HG02870 (cell line): ENCODE measurements around the gene PIGQ.

Experiments used
- ATAC-seq: cut with Tn5 transposase; IDR thresholded peaks from one replicate; pipeline ENCODE4 v1.9.1; 2021; ENCODE audit warnings: mild to moderate bottlenecking, moderate library complexity; ENCODE audit not compliant: unreplicated experiment

The PIGQ gene

DNA sequence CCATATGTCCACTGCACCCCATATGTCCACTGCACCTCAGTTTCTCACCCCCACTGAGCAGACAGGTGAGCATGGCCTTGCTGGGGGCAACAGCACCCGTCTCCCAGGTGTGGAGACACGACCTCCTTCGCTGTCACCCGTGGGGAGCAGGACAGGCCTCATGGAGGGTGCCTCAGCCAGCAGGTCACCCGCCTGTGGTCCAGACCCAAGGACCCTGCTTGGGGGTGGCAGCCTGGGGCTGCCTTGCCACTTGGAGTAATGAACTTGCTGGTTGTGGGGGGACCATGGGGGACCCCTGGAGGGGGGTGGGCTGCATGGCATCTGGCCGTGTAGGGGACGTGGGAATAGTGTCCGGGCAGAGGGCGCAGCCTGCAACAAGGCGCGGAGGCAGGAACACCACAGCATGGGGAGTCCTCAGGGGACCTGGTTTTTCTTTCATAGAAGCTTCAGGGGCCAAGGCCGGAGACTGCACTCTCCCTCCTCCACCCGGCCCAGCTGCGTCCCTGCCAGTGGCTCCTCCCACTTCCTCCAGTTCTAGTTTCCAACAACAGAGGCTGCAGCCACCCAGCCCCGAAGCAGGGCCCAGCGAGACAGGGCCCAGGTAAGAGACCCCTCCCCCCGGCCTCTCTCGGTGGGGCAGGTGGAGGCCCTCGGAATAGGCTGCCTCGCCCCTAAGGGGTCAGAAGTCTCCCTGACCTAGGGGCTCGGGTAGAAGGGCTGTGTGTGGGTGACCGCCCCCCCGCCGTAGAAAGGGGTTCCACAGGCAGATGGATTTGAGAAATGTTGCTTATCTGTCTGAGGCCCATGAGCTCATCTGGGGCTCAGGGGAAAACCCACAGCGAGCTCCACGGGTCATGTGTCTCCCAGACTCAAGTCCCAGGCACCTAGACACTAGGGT lies 3.0 kb upstream of the PIGQ start, which contains the start of gene NHLRC4:
TSS of gene NHLRC4 (plus strand) at position 531 of the 898 bp plus-strand sequence. CDS start 1,043 bp downstream, outside the sequence.
- peak; percentile 50 for ATAC-seq

DNA sequence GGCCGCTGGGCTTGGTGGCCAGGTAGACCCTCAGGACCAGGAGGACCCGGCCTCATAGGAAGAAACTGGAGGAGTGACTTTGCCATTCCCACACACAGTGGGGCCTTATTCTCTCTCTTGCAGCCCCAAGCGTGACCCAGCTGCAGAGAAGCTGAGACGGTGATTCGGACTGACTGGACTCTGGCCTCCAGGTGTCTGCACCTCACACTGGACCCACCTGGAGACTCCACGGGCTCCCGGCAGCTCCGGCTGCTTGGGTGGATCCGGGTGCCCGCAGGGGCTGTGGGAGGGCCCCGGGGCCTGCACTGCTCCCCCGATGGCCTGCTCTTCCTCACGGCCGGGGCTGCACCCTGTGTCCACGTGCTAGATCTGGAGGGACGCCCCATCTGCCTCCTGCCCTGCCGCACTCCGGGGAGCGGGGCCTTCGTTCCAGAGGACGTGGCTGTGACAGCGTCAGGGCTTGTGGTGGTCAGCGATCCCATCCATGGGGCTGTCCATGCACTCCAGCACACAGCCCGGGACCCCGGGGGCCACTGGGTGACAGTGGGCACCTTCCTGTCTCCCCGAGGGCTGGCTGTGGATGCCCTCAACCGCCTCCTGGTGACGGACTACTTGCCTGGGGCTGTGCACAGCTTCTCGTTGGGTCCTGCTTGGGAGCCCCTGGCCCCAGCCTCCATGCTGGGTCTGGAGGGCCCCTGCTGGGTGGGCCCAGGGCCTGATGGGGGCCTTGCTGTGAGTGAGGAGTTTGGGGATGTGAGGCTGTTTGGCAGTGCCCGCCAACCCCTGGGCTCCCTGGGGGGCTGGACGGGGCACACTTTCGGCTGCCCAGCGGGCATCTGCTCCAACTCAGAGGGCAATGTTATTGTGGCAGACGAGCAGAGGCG lies 2.2 kb upstream of the PIGQ start:
- ATAC-seq, result no peak

DNA sequence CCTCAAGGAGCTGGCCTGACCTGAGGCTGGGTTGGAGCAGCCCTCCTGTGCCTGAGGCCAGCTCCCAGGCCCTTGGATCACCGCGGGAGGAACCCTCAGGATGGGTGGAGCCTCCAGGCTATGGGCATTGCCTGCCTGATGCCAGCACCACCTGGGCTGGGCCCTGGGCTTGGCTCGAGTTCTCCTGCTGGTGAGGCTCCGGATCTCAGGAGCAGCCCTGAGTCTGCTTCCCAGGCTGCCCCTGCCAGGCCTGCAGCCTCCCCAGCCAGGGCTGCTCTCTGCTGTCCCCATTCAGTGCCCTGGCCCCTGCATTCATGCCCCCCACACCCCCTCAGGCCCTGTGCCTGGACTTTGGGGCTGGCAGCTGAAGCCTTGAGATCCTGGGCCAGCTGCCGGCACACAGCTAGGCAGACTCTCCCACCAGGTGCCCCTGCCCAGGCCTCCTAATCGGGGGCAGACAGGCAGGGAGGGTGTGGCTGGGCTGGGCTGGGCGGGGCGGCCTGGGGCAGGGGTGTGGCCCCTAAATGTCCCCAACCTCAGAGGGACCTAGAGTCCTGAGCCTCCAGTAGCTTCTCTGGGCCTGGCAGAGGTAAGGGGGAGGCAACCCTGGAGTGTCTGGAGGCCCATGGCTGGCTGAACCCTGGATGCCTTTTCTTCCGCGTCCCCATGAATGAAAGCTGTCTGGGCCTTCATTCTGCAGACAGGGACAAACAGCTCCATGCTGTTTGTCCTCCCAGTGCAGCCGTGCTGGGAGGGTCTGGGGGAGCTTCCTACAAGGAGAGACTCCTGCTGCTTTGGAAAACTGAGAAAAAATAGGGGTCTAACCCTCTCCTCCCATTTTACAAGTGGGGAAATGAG lies 1.1 kb upstream of the PIGQ start:
- no peak for ATAC-seq

DNA sequence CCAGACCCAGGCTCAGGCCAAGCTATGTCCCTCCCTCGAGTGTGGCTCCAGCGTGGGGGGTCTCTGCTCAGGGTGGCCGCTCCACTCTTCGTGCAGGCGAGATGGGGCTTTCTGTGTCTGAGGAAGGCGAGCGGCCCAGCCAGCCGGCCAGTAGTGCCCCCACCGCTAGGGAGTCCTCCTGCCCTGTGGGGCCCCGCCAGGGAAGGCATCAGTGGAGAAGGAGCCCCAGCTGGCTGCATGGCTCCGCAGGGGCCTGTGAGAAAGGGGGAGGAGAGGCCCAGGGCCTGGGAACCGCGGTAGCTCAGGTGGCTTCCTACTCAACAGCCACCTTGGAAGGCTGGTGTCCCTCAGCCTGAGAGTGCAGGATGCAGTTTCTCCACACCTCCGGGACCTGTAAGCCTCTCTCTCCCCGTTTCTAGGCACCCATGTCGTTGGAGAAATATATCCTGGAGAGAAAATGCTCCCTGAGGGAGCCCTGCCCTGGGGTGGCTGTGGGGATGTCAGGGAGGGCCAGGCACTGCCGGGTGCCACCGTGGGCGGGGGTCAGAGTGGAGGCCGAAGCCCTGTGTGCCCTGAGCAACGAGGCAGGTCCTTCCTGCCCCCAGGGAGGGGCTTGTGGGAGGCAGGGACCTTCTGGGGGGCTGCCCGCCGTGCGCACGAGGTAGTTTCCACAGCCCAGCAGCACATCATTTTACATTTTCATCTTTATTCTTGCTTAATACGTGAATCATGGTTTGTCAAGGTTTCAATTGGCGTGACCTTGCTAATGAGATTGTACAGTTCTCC lies 3.3 kb downstream of the PIGQ start:
- no peak for ATAC-seq

DNA sequence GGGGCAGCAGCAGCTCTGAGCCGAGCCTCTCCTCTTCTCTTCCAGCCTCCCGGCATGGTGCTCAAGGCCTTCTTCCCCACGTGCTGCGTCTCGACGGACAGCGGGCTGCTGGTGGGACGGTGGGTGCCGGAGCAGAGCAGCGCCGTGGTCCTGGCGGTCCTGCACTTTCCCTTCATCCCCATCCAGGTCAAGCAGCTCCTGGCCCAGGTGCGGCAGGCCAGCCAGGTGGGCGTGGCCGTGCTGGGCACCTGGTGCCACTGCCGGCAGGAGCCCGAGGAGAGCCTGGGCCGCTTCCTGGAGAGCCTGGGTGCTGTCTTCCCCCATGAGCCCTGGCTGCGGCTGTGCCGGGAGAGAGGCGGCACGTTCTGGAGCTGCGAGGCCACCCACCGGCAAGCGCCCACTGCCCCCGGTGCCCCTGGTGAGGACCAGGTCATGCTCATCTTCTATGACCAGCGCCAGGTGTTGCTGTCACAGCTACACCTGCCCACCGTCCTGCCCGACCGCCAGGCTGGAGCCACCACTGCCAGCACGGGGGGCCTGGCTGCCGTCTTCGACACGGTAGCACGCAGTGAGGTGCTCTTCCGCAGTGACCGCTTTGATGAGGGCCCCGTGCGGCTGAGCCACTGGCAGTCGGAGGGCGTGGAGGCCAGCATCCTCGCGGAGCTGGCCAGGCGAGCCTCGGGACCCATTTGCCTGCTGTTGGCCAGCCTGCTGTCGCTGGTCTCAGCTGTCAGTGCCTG lies 4.4 kb downstream of the PIGQ start:
- no peak for ATAC-seq

GRCh38 chr16:575354-576196 lies 5.8 kb downstream of the PIGQ start:
- no peak for ATAC-seq

- ATAC-seq, result no peak
Measured at GRCh38 chr16:576197-576822, 6.5 kb downstream of the PIGQ start.

DNA sequence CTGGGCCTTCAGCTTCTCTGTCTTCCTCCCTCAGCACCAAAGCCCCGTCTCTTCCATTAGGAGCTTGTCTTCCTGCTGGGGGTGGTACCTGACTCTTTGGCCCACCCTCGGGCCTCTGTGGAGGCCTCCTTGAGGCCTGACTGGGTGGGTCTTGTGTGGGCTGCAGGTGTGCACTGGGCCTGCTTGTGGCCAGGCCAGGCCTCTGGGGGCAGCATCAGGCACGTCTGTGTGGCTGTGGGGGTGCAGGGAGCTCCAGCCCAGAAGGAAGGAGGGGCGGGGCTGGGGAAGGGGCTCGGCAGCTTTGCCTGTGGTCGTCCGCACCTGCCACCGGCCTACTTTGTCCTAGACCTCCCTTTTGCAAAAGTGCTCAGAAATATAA lies 7.0 kb downstream of the PIGQ start:
- no peak for ATAC-seq

DNA sequence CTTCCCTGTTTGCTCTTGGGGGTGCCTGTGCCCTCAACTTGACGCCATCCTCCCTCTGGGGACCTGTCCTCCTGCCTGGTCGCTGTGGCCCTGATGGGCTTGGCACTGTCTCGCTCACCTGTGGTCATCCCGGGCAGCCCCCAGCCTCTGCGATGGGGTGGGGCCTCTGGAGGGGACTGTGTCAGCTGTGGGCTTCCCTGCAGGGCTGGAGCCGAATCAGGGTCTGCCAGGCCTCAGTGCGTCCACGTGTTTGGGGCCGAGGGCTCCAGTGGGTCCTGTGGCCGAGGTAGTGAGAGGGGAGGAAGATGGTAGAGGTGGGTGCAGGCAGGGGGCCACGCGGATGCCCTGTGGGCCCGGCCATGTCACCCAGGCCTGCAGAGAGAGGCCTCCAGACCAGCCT lies 8.0 kb downstream of the PIGQ start:
- no peak for ATAC-seq

DNA sequence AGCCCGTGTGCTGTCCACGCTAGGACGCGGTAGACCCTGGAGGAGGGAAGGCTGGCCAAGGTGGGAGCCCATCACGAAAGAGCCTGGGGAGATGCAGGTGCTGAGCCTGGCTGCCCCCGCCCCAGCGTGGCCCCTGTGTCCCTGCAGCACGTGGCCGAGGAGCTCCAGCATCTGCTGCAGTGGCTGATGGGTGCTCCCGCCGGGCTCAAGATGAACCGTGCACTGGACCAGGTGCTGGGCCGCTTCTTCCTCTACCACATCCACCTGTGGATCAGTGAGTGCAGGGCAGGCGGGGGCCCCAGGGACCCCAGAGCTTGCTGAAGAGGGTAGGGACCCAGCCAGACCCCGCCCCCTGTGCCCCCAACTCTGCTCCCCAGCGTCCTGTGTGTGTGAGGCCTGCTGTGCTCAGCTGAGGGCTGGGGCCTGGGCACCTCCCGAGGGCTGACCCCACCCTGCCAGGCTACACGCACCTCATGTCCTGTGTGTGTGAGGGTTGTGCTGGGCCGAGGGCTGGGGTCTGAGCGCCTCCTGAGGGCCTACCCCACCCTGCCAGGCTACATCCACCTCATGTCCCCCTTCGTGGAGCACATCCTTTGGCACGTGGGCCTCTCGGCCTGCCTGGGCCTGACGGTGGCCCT lies 8.6 kb downstream of the PIGQ start:
- ATAC-seq, result no peak

GRCh38 chr16:578870-579405 lies 9.2 kb downstream of the PIGQ start:
- ATAC-seq, result no peak

GRCh38 chr16:580141-580945 lies 10.6 kb downstream of the PIGQ start:
- ATAC-seq, result no peak

GRCh38 chr16:580946-581498 lies 11.3 kb downstream of the PIGQ start:
- no peak for ATAC-seq

- ATAC-seq, result no peak
Measured at GRCh38 chr16:582218-582613, 12.4 kb downstream of the PIGQ start.

GRCh38 chr16:582614-583331 lies 13.0 kb downstream of the PIGQ start:
- no peak for ATAC-seq

GRCh38 chr16:583470-583814 lies 13.7 kb downstream of the PIGQ start:
- ATAC-seq, result no peak
